Measurements from ENCODE around the gene PTF1A. TPM values are rescaled to one million over a fixed set of nuclear protein-coding genes. Genes with fewer than 3 reads are reported as not detected.

PTF1A gene
- total RNA-seq, 2 donors from 2014 or later = 48.3 to 138 TPM

DNA sequence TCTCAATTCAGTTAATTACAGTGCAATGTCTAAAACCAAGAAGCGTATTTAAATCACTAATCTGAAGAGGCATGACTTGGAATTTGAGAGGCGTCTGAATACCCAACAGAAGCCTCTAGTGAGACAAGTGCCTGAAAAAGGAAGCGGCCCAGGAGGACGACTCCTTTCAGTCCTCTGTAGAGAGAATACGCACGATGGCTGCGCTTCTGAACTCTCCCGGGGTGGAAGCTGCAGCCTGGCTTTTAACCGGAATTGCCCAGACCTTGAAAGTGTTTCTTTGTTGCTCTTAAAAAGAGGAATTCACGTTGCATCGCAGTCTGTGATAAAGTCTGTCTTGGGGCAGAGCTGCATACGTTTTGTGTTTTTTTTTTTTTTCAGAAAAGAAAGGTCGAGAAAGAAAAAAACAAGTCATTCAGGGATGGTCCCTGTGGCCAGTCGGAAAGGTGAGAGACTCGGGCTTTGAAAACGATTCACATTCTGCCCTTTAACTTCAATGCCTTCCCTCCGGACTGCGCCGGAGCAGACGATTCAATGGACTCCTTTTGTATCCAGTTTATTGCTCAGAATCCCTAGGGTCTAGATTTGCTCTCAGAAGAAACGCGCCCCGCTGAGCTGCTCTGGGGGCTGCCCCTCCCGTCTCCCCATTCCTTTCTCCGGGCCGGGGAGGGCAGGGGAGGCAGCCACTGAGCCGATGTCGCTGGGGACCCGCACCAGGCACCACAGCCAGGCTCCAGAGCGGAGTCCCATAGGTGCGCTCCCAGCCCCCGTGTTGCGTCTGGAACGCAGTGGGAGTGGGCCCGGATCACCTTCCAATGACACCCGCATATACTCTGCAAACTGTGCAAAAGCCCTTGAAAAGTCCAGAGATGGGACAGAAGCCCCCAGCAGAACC is 994 bp upstream of the PTF1A start:
- intact Hi-C loops (cut with DNase I) = no loop called here

DNA sequence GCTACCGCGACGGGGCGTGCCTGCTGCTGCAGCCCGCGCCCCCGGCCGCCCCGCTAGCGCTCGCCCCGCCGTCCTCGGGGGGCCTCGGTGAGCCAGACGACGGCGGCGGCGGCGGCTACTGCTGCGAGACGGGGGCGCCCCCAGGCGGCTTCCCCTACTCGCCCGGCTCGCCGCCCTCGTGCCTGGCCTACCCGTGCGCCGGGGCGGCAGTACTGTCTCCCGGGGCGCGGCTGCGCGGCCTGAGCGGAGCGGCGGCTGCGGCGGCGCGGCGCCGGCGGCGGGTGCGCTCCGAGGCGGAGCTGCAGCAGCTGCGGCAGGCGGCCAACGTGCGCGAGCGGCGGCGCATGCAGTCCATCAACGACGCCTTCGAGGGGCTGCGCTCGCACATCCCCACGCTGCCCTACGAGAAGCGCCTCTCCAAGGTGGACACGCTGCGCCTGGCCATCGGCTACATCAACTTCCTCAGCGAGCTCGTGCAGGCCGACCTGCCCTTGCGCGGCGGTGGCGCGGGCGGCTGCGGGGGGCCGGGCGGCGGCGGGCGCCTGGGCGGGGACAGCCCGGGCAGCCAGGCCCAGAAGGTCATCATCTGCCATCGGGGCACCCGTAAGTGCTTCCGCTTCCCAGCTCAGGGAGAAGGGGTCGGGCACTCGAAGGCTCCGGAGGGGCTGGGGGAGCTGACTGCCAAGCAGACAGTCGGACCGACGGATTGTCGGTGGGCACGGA is 761 bp downstream of the PTF1A start:
- H3K27me3 ChIP-seq = no peaks in the 10 kb centered on the region
- H3K4me1 ChIP-seq = peaks cover 64% of the 10 kb centered on the region
- no peaks in the 10 kb centered on the region for H3K9me3 ChIP-seq
- peak in 2 of 3 donors; percentile 22 to 26 for TF ChIP-seq POLR2A (IDR thresholded peaks at IDR 0.05)
- TF ChIP-seq, protein P1, sequence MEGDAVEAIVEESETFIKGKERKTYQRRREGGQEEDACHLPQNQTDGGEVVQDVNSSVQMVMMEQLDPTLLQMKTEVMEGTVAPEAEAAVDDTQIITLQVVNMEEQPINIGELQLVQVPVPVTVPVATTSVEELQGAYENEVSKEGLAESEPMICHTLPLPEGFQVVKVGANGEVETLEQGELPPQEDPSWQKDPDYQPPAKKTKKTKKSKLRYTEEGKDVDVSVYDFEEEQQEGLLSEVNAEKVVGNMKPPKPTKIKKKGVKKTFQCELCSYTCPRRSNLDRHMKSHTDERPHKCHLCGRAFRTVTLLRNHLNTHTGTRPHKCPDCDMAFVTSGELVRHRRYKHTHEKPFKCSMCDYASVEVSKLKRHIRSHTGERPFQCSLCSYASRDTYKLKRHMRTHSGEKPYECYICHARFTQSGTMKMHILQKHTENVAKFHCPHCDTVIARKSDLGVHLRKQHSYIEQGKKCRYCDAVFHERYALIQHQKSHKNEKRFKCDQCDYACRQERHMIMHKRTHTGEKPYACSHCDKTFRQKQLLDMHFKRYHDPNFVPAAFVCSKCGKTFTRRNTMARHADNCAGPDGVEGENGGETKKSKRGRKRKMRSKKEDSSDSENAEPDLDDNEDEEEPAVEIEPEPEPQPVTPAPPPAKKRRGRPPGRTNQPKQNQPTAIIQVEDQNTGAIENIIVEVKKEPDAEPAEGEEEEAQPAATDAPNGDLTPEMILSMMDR (IDR thresholded peaks at IDR 0.05) = peak in 2 of 7 experiments; percentile 49 to 54
- 3% methylated on average over 10 to 52 of the region's 100 CpGs for WGBS, 2 donors
- H3K4me3 ChIP-seq = peak overlapping the region; percentile 4 to 62
- DNase-seq = peak; percentile 52 to 71 (median 54)
- no peaks in the 10 kb centered on the region for H3K36me3 ChIP-seq (replicated peaks in 1 of 2; ENCODE audit: insufficient read depth in 1 of 2, low read depth in 2 of 2)
- H3K27ac ChIP-seq = peak overlapping the region; percentile 80 to 92 (median 85)
- ATAC-seq = peak; percentile 36
- intact Hi-C loops (cut with DNase I) = no loop called here

More for the DNA sequence above, 994 bp upstream of the PTF1A start:
- ATAC-seq (no peak), DNase-seq (peak in 1 of 4 donors; percentile 41)
- H3K27ac ChIP-seq = peak overlapping the region; percentile 80 to 92 (median 85)
- WGBS, 2 donors = 5 to 19% methylated on average over 20 to 36 of the region's 36 CpGs
- peaks cover 63% of the 10 kb centered on the region for H3K4me1 ChIP-seq
- peak overlapping the region; percentile 62 to 83 for H3K4me3 ChIP-seq
- TF ChIP-seq, protein P1 (IDR thresholded peaks at IDR 0.05) = no peak
- TF ChIP-seq POLR2A (IDR thresholded peaks at IDR 0.05) = no peak
- H3K9me3 ChIP-seq = no peaks in the 10 kb centered on the region
- H3K36me3 ChIP-seq (replicated peaks in 1 of 2; ENCODE audit: insufficient read depth in 1 of 2, low read depth in 2 of 2) = no peaks in the 10 kb centered on the region
- H3K27me3 ChIP-seq = no peaks in the 10 kb centered on the region

DNA sequence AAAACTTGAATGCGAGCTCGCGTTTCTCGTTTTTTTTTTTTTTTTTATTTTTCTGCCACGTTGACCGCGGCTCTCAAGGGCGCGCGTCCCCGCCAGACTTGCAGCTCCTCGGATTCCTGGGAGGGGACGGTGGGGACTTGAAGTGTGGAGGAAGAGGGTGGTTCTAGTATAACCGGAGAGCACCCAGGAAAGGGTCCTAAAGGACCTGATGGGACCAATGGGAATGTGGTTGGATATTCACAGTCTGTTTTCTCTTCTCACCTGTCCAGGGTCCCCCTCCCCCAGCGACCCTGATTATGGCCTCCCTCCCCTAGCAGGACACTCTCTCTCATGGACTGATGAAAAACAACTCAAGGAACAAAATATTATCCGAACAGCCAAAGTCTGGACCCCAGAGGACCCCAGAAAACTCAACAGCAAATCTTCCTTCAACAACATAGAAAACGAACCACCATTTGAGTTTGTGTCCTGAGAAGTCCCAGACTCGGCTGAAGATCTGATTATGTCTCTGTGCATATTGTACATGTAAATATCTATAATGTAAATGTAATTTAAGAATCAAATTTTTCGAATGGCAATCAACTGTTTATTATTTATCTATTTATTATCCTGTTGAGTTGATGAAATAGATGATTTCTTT is 1.4 kb downstream of the PTF1A start:
- no peak for TF ChIP-seq POLR2A (IDR thresholded peaks at IDR 0.05)
- TF ChIP-seq, protein P1 (IDR thresholded peaks at IDR 0.05) = no peak
- peak in 1 of 4 donors; percentile 29 for DNase-seq
- WGBS, 2 donors = 4 to 9% methylated on average over 19 of the region's 19 CpGs
- ATAC-seq = no peak
- Histone ChIP-seq H3K9me3 (no peaks in the 10 kb centered on the region), H3K4me1 (peaks cover 64% of the 10 kb centered on the region), H3K27ac (peak overlapping the region in 3 of 4 donors; percentile 85 to 92 (median 85)), H3K4me3 (peak overlapping the region; percentile 4 to 41), H3K36me3 (replicated peaks in 1 of 2; ENCODE audit: insufficient read depth in 1 of 2, low read depth in 2 of 2) (no peaks in the 10 kb centered on the region), H3K27me3 (no peaks in the 10 kb centered on the region)
- intact Hi-C loops (cut with DNase I) = no loop called here

DNA sequence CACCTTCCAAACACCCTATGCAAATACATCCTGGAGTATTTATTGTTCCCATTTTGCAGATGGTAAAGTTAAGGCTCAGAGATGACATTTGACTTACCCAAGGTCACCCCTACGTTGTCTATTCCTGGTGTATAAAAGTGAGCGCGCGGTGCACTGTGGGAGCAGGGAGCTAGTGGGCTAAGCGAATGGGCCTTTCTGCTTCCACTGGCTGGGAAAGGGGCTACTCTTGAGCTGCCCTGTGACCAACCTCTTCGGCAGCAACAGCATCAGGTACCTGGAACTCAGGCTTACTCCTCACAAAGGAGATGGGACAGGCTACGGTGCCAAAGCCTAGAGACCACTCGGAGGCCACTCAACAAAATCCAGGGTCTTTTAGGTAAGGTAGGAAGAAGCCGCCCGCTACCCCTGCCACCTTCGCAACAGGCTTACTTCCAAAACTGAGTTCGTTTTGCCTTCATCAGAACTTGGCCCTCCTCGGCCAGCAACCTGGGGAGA is 2.4 kb downstream of the PTF1A start:
- Histone ChIP-seq H3K27me3 (no peaks in the 10 kb centered on the region), H3K4me3 (peak overlapping the region in 1 of 2 donors; percentile 41), H3K4me1 (peaks cover 56% of the 10 kb centered on the region), H3K36me3 (replicated peaks in 1 of 2; ENCODE audit: insufficient read depth in 1 of 2, low read depth in 2 of 2) (no peaks in the 10 kb centered on the region), H3K27ac (peak overlapping the region; percentile 80 to 92 (median 86)), H3K9me3 (no peaks in the 10 kb centered on the region)
- intact Hi-C loops (cut with DNase I) = no loop called here
- TF ChIP-seq, protein P1 (IDR thresholded peaks at IDR 0.05) = no peak
- TF ChIP-seq POLR2A (IDR thresholded peaks at IDR 0.05) = no peak
- DNase-seq = peak in 1 of 4 donors; percentile 55
- 16 to 17% methylated on average over 10 to 13 of the region's 13 CpGs for WGBS, 2 donors
- no peak for ATAC-seq
